A549 (cell line): ENCODE results near the gene PRDM2. TPM values are rescaled to one million over a fixed set of nuclear protein-coding genes. Genes with fewer than 3 reads are reported as not detected.

Experiments used
- ATOH8 ChIP-seq: fragments of 250-450 bp; sonication (Bioruptor Pico); IDR thresholded peaks from 2 replicates; pipeline ENCODE4 v1.5.0; 2020; ENCODE audit warnings: low read depth, mild to moderate bottlenecking, moderate library complexity
- BCL3 ChIP-seq: fragments of >200 bp; sonication (Bioruptor Twin); formaldehyde crosslinking; IDR thresholded peaks from 3 replicates; pipeline ENCODE4 v1.6.1; 2016
- BHLHE40 ChIP-seq: IDR thresholded peaks from 2 replicates; pipeline ENCODE4 v1.6.1; 2012; ENCODE audit warnings: low read depth, low read length, inconsistent platforms
- CBX2 ChIP-seq: fragments of 200-600 bp; sonication (generic); IDR thresholded peaks from 2 replicates; pipeline ENCODE4 v1.6.1; 2016; ENCODE audit warnings: low read depth, mild to moderate bottlenecking, borderline replicate concordance
- CBX8 ChIP-seq: fragments of 200-600 bp; sonication (generic); IDR thresholded peaks from 2 replicates; pipeline ENCODE4 v1.6.1; 2016
- CEBPB ChIP-seq, 2 experiments: fragments of >200 bp in 1 of 2; sonication (Bioruptor Twin) in 1 of 2; formaldehyde crosslinking in 1 of 2; IDR thresholded peaks; 2 replicates each; pipeline ENCODE4 v1.6.1; 2012 to 2016
- CHD2 ChIP-seq: fragments of 150-350 bp; IDR thresholded peaks from 2 replicates; pipeline ENCODE4 v1.6.1; 2014; ENCODE audit warnings: low read length; ENCODE audit not compliant: partially characterized antibody
- EP300 ChIP-seq, 2 experiments: fragments of >200 bp; sonication (Bioruptor Twin); formaldehyde crosslinking; IDR thresholded peaks; 2 replicates in 1 of 2; 3 replicates in 1 of 2; pipeline ENCODE4 v1.6.1; 2016 to 2017
- ESRRA ChIP-seq: fragments of 150-350 bp; IDR thresholded peaks from 2 replicates; pipeline ENCODE4 v1.6.1; 2014; ENCODE audit warnings: mild to moderate bottlenecking, low read length, borderline replicate concordance
- FOSB ChIP-seq: fragments of 250-450 bp; sonication (Bioruptor Pico); IDR thresholded peaks from 2 replicates; pipeline ENCODE4 v1.5.0; 2020; ENCODE audit warnings: mild to moderate bottlenecking, moderate library complexity
- FOSL2 ChIP-seq, 2 experiments: fragments of 450-650 bp in 1 of 2; fragments of >200 bp in 1 of 2; sonication (Bioruptor Twin) in 1 of 2; formaldehyde crosslinking; IDR thresholded peaks; 2 replicates each; pipeline versions ENCODE4 v1.5.0 to v1.6.1; 2016 to 2020; ENCODE audit warnings: mild to moderate bottlenecking in 1 of 2, moderate library complexity in 1 of 2
- FOXS1 ChIP-seq: fragments of 250-450 bp; sonication (Bioruptor Pico); IDR thresholded peaks from 2 replicates; pipeline ENCODE4 v1.5.0; 2020; ENCODE audit warnings: mild to moderate bottlenecking, moderate library complexity
- GATA3 ChIP-seq: IDR thresholded peaks from 2 replicates; pipeline ENCODE4 v1.6.1; 2012; ENCODE audit warnings: borderline replicate concordance
- HDAC2 ChIP-seq: fragments of 200-600 bp; sonication (generic); IDR thresholded peaks from 2 replicates; pipeline ENCODE4 v1.6.1; 2016
- HES2 ChIP-seq: fragments of >200 bp; sonication (Bioruptor Twin); formaldehyde crosslinking; IDR thresholded peaks from 2 replicates; pipeline ENCODE4 v1.6.1; 2016
- HMGXB4 ChIP-seq: fragments of 250-450 bp; sonication (Bioruptor Pico); IDR thresholded peaks from 2 replicates; pipeline ENCODE4 v1.5.0; 2021; ENCODE audit warnings: mild to moderate bottlenecking, moderate library complexity, borderline replicate concordance
- HOXA7 ChIP-seq: fragments of 250-450 bp; sonication (Bioruptor Pico); IDR thresholded peaks from 2 replicates; pipeline ENCODE4 v1.5.0; 2020; ENCODE audit warnings: mild to moderate bottlenecking, moderate library complexity
- HOXB13 ChIP-seq: fragments of 250-450 bp; sonication (Bioruptor Pico); IDR thresholded peaks from 2 replicates; pipeline ENCODE4 v1.5.0; 2020; ENCODE audit warnings: low read depth, mild to moderate bottlenecking, moderate library complexity
- JUN ChIP-seq, 2 experiments: fragments of >200 bp; sonication (Bioruptor Twin); formaldehyde crosslinking; IDR thresholded peaks; 2 replicates in 1 of 2; 3 replicates in 1 of 2; pipeline ENCODE4 v1.6.1; 2016 to 2017
- KDM1A ChIP-seq: fragments of 200-600 bp; sonication (generic); IDR thresholded peaks from 2 replicates; pipeline ENCODE4 v1.6.1; 2016; ENCODE audit warnings: low read depth, mild to moderate bottlenecking
- KDM5A ChIP-seq: fragments of 200-600 bp; sonication (generic); IDR thresholded peaks from 2 replicates; pipeline ENCODE4 v1.6.1; 2016; ENCODE audit warnings: antibody characterized with exemption, mild to moderate bottlenecking
- MAX ChIP-seq: IDR thresholded peaks from 2 replicates; pipeline ENCODE4 v1.6.1; 2012
- MAZ ChIP-seq: fragments of 150-350 bp; IDR thresholded peaks from 2 replicates; pipeline ENCODE4 v1.6.1; 2014; ENCODE audit warnings: antibody characterized with exemption, low read depth, low read length, borderline replicate concordance
- NPAS2 ChIP-seq: fragments of 250-450 bp; sonication (Bioruptor Pico); IDR thresholded peaks from 2 replicates; pipeline ENCODE4 v1.8.0; 2022; ENCODE audit warnings: mild to moderate bottlenecking, moderate library complexity, borderline replicate concordance
- PHF8 ChIP-seq: fragments of 200-600 bp; sonication (generic); IDR thresholded peaks from 2 replicates; pipeline ENCODE4 v1.6.1; 2016; ENCODE audit warnings: low read depth, mild to moderate bottlenecking, antibody characterized with exemption, moderate library complexity, borderline replicate concordance
- POLR2A ChIP-seq: IDR thresholded peaks from 2 replicates; pipeline ENCODE4 v1.6.1; 2012; ENCODE audit warnings: mild to moderate bottlenecking, low read length
- POLR2AphosphoS2 ChIP-seq: conservative IDR thresholded peaks from 2 replicates; pipeline ENCODE4 v1.6.1; 2012; ENCODE audit warnings: low read length, improper control_type of control experiment, inconsistent platforms
- RARB ChIP-seq: fragments of 250-450 bp; sonication (Bioruptor Pico); IDR thresholded peaks from 2 replicates; pipeline ENCODE4 v1.8.0; 2021; ENCODE audit warnings: mild to moderate bottlenecking, moderate library complexity
- RCOR1 ChIP-seq: fragments of 150-350 bp; IDR thresholded peaks from 2 replicates; pipeline ENCODE4 v1.6.1; 2014; ENCODE audit warnings: antibody characterized with exemption, low read length, low read depth
- RFX5 ChIP-seq: fragments of 450-650 bp; IDR thresholded peaks from 2 replicates; pipeline ENCODE4 v1.7.1; 2014; ENCODE audit warnings: antibody characterized with exemption, mild to moderate bottlenecking, moderate library complexity
- RNF2 ChIP-seq: fragments of 200-600 bp; sonication (generic); IDR thresholded peaks from 2 replicates; pipeline ENCODE4 v1.6.1; 2016; ENCODE audit warnings: low read depth, mild to moderate bottlenecking, antibody characterized with exemption, moderate library complexity, borderline replicate concordance
- SMC3 ChIP-seq: fragments of >200 bp; sonication (Bioruptor Twin); formaldehyde crosslinking; IDR thresholded peaks from 3 replicates; pipeline ENCODE4 v1.6.1; 2018; ENCODE audit warnings: inconsistent platforms
- SREBF2 ChIP-seq: fragments of 450-650 bp; IDR thresholded peaks from 2 replicates; pipeline ENCODE4 v1.6.1; 2014; ENCODE audit warnings: mild to moderate bottlenecking, moderate library complexity
- TFCP2L1 ChIP-seq: fragments of 250-450 bp; sonication (Bioruptor Pico); IDR thresholded peaks from 2 replicates; pipeline ENCODE4 v1.5.0; 2021; ENCODE audit warnings: mild to moderate bottlenecking
- TP53 ChIP-seq: fragments of 250-450 bp; sonication (Bioruptor Pico); IDR thresholded peaks from 2 replicates; pipeline ENCODE4 v1.5.0; 2021; ENCODE audit warnings: mild to moderate bottlenecking, moderate library complexity
- USF2 ChIP-seq: fragments of 450-650 bp; IDR thresholded peaks from 2 replicates; pipeline ENCODE4 v1.6.1; 2014; ENCODE audit warnings: antibody characterized with exemption
- ZC3H11A ChIP-seq: fragments of 450-650 bp; IDR thresholded peaks from 2 replicates; pipeline ENCODE4 v1.6.1; 2014; ENCODE audit warnings: antibody characterized with exemption, mild to moderate bottlenecking
- ZNF302 ChIP-seq: fragments of 250-450 bp; sonication (Bioruptor Pico); IDR thresholded peaks from 2 replicates; pipeline ENCODE4 v1.9.0; 2021; ENCODE audit warnings: inconsistent platforms, mild to moderate bottlenecking, moderate library complexity
- ZSCAN20 ChIP-seq: fragments of 250-450 bp; sonication (Bioruptor Pico); IDR thresholded peaks from 2 replicates; pipeline ENCODE4 v1.8.0; 2022; ENCODE audit warnings: mild to moderate bottlenecking, moderate library complexity
- polyA plus RNA-seq, 4 experiments: library from polyadenylated mRNA; depleted of rRNA in 3 of 4; stranded (reverse); fragments of >200 nt; fragmentation: RNase III in 1 of 4; extraction: RNeasy Plus Mini Kit Qiagen cat#74134 plus additional on column Dnase treatment in 1 of 4; gene quantifications; 2 replicates in 3 of 4; 3 replicates in 1 of 4; pipeline ENCODE4 v1.2.3, GENCODE V29; 2011 to 2017

Gene PRDM2
- polyA plus RNA-seq, 2 of the 4 experiments (the other 2 are of a cell fraction), result 7.9 to 8.4 TPM

GRCh38 chr1:13748610-13749505 is 48.9 kb downstream of the PRDM2 start (continued):
- TF ChIP-seq CBX2 (no peak), CBX8 (no peak), GATA3 (no peak), TFCP2L1 (CRISPR knock-in tag) (no peak), RFX5 (no peak), ATOH8 (no peak), HOXA7 (no peak), MAX (peak; percentile 40; the same call in 1 of the 2 replicates), TP53 (no peak), HMGXB4 (no peak), SMC3 (no peak), MAZ (no peak), BHLHE40 (no peak), FOXS1 (no peak), POLR2AphosphoS2 (no peak), HDAC2 (no peak), USF2 (no peak), SREBF2 (no peak), FOSL2 (IDR thresholded peaks at IDR 0.05) (no peak), FOSL2 (CRISPR knock-in tag; IDR thresholded peaks at IDR 0.05) (no peak), RCOR1 (no peak), BCL3 (peak; percentile 72; the same call in 2 of the 3 replicates), RARB (CRISPR knock-in tag) (no peak), NPAS2 (CRISPR knock-in tag) (no peak), JUN (IDR thresholded peaks at IDR 0.05) (peak; percentile 50 to 67; a peak in 4 of 5 replicates), ZNF302 (CRISPR knock-in tag) (no peak), EP300 (IDR thresholded peaks at IDR 0.05) (no peak), ZC3H11A (no peak), PHF8 (peak; percentile 38; the same call in 1 of the 2 replicates), ESRRA (no peak), HES2 (no peak), POLR2A (peak; percentile 55), ZSCAN20 (CRISPR knock-in tag) (no peak), CEBPB (IDR thresholded peaks at IDR 0.05) (no peak), FOSB (no peak), RNF2 (no peak), KDM5A (no peak), KDM1A (no peak), CHD2 (no peak), HOXB13 (no peak)
